ENCODE results near the gene PPP2R2B. TPM values are rescaled to one million over a fixed set of nuclear protein-coding genes. Genes with fewer than 3 reads are reported as not detected.

Gene PPP2R2B
- total RNA-seq, 4 donors from 2014 or later, result 1.2 to 2.9 (median 1.9) TPM

GRCh38 chr5:146656703-146657102 is 221.9 kb downstream of the PPP2R2B start:
- H3K27me3 ChIP-seq, result no peaks in the 10 kb centered on the region
- H3K9me3 ChIP-seq, result no peaks in the 10 kb centered on the region
- no peak overlapping the region for H3K27ac ChIP-seq
- no peaks in the 10 kb centered on the region for H3K4me1 ChIP-seq
- DNase-seq, result no peak
- no peak overlapping the region for H3K4me3 ChIP-seq
- TF ChIP-seq POLR2A (IDR thresholded peaks at IDR 0.05) (no peak), CTCF (IDR thresholded peaks at IDR 0.05) (no peak)
- H3K36me3 ChIP-seq, result no peaks in the 10 kb centered on the region

GRCh38 chr5:146653560-146653959 is 225.0 kb downstream of the PPP2R2B start:
- Histone ChIP-seq H3K27me3 (no peaks in the 10 kb centered on the region), H3K9me3 (no peaks in the 10 kb centered on the region), H3K4me1 (no peaks in the 10 kb centered on the region), H3K36me3 (no peaks in the 10 kb centered on the region), H3K4me3 (no peak overlapping the region), H3K27ac (no peak overlapping the region)
- TF ChIP-seq CTCF (IDR thresholded peaks at IDR 0.05) (no peak), POLR2A (IDR thresholded peaks at IDR 0.05) (no peak)
- DNase-seq, result no peak

GRCh38 chr5:146652547-146652946 is 226.0 kb downstream of the PPP2R2B start:
- TF ChIP-seq POLR2A (IDR thresholded peaks at IDR 0.05) (no peak), CTCF (IDR thresholded peaks at IDR 0.05) (no peak)
- Histone ChIP-seq H3K27me3 (no peaks in the 10 kb centered on the region), H3K27ac (no peak overlapping the region), H3K36me3 (no peaks in the 10 kb centered on the region), H3K9me3 (no peaks in the 10 kb centered on the region), H3K4me1 (no peaks in the 10 kb centered on the region), H3K4me3 (no peak overlapping the region)
- DNase-seq, result no peak

- no peak for DNase-seq
- H3K9me3 ChIP-seq, result no peaks in the 10 kb centered on the region
- no peak overlapping the region for H3K4me3 ChIP-seq
- TF ChIP-seq POLR2A (IDR thresholded peaks at IDR 0.05) (no peak), CTCF (IDR thresholded peaks at IDR 0.05) (no peak)
- no peak overlapping the region for H3K27ac ChIP-seq
- H3K27me3 ChIP-seq, result no peaks in the 10 kb centered on the region
- no peaks in the 10 kb centered on the region for H3K36me3 ChIP-seq
- no peaks in the 10 kb centered on the region for H3K4me1 ChIP-seq
These were observed 230.8 kb downstream of the PPP2R2B start for GRCh38 chr5:146647656-146648199.

GRCh38 chr5:146646441-146646840 is 232.1 kb downstream of the PPP2R2B start:
- H3K4me3 ChIP-seq, result no peak overlapping the region
- H3K27me3 ChIP-seq, result no peaks in the 10 kb centered on the region
- DNase-seq, result no peak
- no peaks in the 10 kb centered on the region for H3K4me1 ChIP-seq
- H3K36me3 ChIP-seq, result no peaks in the 10 kb centered on the region
- no peak overlapping the region for H3K27ac ChIP-seq
- H3K9me3 ChIP-seq, result no peaks in the 10 kb centered on the region
- TF ChIP-seq POLR2A (IDR thresholded peaks at IDR 0.05) (no peak), CTCF (IDR thresholded peaks at IDR 0.05) (no peak)

GRCh38 chr5:146645342-146645741 is 233.2 kb downstream of the PPP2R2B start:
- H3K27ac ChIP-seq, result no peak overlapping the region
- H3K36me3 ChIP-seq, result no peaks in the 10 kb centered on the region
- no peaks in the 10 kb centered on the region for H3K4me1 ChIP-seq
- H3K9me3 ChIP-seq, result no peaks in the 10 kb centered on the region
- H3K4me3 ChIP-seq, result no peak overlapping the region
- H3K27me3 ChIP-seq, result no peaks in the 10 kb centered on the region
- DNase-seq, result no peak
- TF ChIP-seq POLR2A (IDR thresholded peaks at IDR 0.05) (no peak), CTCF (IDR thresholded peaks at IDR 0.05) (no peak)

Measured in Peyer's patch (tissue), 4 donors.